Measurements from ENCODE around the gene COX7B2.

DNA sequence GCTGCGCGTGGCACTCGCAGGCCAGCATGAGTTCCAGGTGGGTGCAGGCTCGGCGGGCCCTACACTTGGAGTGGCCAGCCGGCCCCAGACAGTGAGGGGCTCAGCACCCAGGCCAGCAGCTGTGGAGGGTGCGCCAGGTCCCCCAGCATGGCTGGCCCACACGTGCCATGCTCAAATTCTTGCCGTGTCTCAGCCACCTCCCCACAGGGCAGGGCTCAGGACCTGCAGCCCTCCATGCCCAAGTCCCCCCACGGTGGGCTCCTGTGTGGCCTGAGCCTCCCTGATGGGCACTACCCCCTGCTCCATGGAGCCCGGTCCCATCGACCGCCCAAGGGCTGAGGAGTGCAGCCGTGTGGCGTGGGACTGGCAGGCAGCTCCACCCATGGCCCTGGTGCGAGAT is 210.2 kb downstream of the COX7B2 start:
- TF ChIP-seq, protein P1, sequence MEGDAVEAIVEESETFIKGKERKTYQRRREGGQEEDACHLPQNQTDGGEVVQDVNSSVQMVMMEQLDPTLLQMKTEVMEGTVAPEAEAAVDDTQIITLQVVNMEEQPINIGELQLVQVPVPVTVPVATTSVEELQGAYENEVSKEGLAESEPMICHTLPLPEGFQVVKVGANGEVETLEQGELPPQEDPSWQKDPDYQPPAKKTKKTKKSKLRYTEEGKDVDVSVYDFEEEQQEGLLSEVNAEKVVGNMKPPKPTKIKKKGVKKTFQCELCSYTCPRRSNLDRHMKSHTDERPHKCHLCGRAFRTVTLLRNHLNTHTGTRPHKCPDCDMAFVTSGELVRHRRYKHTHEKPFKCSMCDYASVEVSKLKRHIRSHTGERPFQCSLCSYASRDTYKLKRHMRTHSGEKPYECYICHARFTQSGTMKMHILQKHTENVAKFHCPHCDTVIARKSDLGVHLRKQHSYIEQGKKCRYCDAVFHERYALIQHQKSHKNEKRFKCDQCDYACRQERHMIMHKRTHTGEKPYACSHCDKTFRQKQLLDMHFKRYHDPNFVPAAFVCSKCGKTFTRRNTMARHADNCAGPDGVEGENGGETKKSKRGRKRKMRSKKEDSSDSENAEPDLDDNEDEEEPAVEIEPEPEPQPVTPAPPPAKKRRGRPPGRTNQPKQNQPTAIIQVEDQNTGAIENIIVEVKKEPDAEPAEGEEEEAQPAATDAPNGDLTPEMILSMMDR (IDR thresholded peaks at IDR 0.05; ENCODE audit: low read depth, low read length): no peak
- TF ChIP-seq EZH2phosphoT487 (IDR thresholded peaks at IDR 0.05; ENCODE audit: low read depth): no peak

All from OCI-LY3 (cell line).